Glomerular visceral epithelial cell (primary cell): Measurements from ENCODE around the gene FBXO2.

Source experiments
- DNase-seq: peaks from one replicate; pipeline ENCODE4 v3.0.0-alpha.2; 2016; ENCODE audit errors: extremely low spot score

FBXO2 gene

DNA sequence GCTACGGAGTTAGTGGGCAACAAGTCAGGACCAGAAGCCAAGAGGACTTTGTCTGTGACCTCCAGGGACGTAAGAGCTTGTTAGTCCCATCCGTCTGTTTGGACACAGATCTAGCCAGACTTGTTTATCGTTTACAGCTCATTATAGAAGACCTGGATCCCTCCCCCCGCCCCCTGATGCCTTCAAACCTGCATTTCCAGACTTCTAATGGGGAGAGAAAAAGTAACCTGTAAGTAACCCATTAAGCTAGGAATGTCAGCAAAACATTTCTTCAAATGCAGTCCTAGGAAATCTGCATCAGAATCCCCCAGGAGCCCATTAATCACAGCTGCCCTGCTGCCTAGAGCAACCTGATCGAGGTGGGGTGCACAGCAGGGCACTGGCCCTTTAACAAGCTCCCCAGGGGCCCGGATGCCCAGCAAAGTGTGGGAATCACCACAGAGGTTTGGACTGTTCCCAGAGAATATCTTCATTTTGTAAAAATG lies 28.1 kb upstream of the FBXO2 start:
- DNase-seq, result no peak

- DNase-seq, result peak; percentile 79
Observed at GRCh38 chr1:11681071-11681771, 27.0 kb upstream of the FBXO2 start, which contains the start of gene MAD2L2. MAD2L2 (minus strand) TSS chr1:11681148; CDS start chr1:11680601, 547 bp downstream.

- peak; percentile 36 for DNase-seq
Observed at GRCh38 chr1:11680270-11681070, 26.2 kb upstream of the FBXO2 start.

DNA sequence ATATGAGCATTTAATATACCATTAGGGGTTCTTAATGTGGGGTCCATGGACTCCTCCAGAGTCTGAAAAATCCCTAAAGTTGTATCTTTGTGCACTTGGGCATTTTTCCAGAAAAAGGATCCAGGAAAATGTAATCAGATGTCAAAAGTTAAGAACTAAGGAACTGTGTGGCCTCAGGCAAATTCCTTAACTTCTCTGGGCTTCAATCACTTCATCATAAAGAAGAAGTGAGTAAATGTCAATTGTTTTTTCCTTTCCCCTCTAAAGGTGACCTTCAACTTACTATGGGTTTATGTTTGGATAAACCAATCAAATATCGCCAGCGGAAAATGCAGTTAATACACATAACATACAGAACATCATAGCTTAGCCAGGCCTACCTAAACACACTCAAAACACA lies 24.2 kb upstream of the FBXO2 start:
- DNase-seq, result no peak

GRCh38 chr1:11676386-11677103 lies 22.3 kb upstream of the FBXO2 start:
- DNase-seq, result no peak

GRCh38 chr1:11675325-11675724 lies 21.1 kb upstream of the FBXO2 start:
- DNase-seq, result no peak

DNA sequence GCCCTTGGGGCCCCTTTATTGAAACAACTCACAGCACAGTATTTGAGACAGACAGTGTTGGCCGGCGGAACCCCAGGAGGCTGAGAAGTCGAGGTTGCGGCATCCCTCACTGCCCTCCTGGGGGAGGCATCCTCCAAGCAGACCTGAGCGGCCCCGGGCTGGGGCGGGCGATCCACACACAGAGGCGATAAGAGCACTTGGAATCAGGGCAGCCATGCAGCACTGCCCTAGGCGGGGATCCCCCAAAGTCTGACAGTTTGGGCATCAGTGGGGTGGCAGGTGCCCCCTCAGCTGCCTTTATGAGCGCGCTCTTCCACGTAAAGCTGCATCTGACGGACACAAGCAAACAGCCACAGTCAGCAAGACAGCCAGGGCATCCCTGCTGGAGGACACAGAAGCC lies 20.3 kb upstream of the FBXO2 start:
- no peak for DNase-seq

GRCh38 chr1:11673089-11673769 lies 19.0 kb upstream of the FBXO2 start:
- DNase-seq, result no peak

DNA sequence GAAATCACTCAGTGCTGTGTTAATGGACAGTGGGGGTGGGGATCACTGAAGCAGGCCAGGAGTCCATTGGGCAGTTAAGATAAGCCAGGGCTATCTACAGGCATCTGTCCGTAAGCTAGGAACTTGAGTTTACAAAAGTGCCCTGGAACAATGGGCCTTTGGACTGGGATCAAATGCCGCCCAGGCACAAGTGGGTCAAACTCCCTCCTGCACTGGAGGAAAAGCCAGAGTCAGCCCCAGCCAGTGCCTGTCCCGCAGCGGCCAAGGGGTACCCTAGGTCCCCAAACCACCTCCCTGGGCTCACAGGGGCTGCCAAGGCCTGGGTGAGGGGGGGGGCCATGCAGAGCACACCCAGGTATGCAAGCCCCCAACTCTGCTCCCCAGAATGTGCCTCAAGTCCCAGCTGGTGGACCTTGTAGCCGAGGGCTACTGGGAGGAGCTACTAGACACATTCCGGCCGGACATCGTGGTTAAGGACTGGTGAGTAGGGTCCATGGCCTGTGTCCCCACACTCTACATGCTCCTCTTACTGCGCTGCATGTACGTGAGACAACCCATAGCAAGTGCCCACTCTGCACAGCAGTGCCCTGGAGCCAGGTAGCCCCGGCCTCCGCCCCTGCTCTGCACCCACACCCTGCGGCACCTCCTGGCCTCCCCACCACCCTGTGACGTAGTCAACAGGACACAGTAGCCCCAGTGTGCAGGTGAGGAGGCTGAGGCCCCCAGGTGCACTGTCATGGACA lies 17.5 kb upstream of the FBXO2 start:
- DNase-seq, result no peak

DNA sequence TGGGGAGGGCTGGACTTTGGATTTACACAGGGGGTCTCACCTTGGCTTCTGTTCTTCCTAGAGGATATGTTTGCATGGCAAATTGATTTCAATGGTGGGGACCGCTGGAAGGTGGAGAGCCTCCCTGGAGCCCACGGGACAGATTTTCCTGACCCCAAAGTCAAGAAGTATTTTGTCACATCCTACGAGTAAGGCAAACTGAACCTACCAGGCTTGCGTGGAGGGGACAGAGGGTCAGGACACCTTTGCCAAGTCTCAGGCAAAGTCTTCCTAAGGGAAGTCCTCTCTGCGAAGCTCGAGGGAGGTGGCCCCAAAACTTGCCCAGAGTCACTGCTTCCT lies 16.9 kb upstream of the FBXO2 start:
- DNase-seq, result no peak

DNA sequence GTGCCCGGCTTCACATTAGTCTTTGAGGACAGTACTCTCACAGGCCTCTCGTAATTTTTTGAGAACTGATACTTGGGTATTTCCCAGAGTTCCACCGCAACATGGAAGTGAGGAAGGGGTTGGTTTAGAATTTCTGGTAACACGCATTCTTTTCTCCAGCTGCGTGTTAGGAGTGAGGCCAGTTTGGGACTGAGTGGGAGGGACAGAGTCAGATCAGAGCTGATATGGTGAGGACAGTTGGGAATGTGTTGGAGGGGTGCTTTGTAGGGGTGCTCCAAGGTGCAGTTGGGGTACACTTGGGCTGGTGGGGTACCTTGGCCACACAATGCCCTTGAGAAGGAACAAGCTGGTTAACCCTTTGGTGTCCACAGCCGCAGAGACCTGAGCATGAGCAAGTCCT lies 16.5 kb upstream of the FBXO2 start:
- no peak for DNase-seq

DNA sequence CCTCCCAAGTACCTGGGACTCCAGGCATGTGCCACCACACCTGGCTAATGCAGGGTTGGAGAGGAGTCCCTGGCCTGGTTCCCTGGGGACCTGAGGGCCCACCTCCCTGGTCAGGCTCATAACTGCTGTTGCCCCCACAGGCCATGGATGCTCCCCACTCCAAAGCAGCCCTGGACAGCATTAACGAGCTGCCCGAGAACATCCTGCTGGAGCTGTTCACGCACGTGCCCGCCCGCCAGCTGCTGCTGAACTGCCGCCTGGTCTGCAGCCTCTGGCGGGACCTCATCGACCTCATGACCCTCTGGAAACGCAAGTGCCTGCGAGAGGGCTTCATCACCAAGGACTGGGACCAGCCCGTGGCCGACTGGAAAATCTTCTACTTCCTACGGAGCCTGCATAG lies 14.3 kb upstream of the FBXO2 start:
- DNase-seq, result no peak

GRCh38 chr1:11664336-11665065 lies 10.3 kb upstream of the FBXO2 start:
- no peak for DNase-seq

- DNase-seq, result no peak
Observed at GRCh38 chr1:11661103-11661502, 6.9 kb upstream of the FBXO2 start.

- DNase-seq, result no peak
Observed at GRCh38 chr1:11659748-11660147, 5.5 kb upstream of the FBXO2 start.

DNA sequence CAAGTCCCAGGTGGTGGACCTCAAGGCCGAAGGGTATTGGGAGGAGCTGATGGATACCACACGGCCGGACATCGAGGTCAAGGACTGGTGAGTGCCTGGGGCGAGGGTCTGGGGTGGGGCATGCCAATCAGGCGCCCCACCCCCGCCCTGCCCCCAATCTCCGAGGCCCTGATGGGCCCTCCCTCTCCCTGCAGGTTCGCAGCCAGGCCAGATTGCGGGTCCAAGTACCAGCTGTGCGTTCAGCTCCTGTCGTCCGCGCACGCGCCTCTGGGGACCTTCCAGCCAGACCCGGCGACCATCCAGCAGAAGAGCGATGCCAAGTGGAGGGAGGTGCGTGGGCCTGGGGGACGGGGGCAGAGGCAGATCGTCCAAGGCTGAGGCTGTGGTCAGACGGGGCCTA lies 4.3 kb upstream of the FBXO2 start:
- DNase-seq, result no peak

GRCh38 chr1:11657654-11658053 lies 3.4 kb upstream of the FBXO2 start:
- no peak for DNase-seq

GRCh38 chr1:11654939-11655808 lies 945 bp upstream of the FBXO2 start:
- DNase-seq, result no peak

- no peak for DNase-seq
Observed at GRCh38 chr1:11653861-11654136, 430 bp downstream of the FBXO2 start.
